Immature natural killer cell (primary cell): Measurements from ENCODE around the gene WDR20. TPM values are rescaled to one million over a fixed set of nuclear protein-coding genes. Genes with fewer than 3 reads are reported as not detected.
"Not testable (repeated sequence)": the region's sequence is repeated elsewhere in the genome, so short reads cannot be mapped to it uniquely, and the experiment has no call there.

Source experiments
- DNase-seq, 3 donors: peaks; one replicate each; pipeline ENCODE4 v3.0.0; 2022; ENCODE audit warnings: mixed read lengths in 1 of 3
- H3K27ac Mint-ChIP-seq, 6 donors: one replicate each; pipeline ENCODE4 v1.8.0; 2020; ENCODE audit warnings: mixed read lengths in 6 of 6, mild to moderate bottlenecking in 5 of 6, inconsistent platforms in 4 of 6, moderate library complexity in 3 of 6
- H3K27me3 Mint-ChIP-seq, 3 donors: one replicate each; pipeline ENCODE4 v1.8.0; 2020 to 2021; ENCODE audit warnings: low read depth in 3 of 3, mild to moderate bottlenecking in 3 of 3, mixed read lengths in 3 of 3, moderate library complexity in 3 of 3, inconsistent platforms in 1 of 3
- H3K36me3 Mint-ChIP-seq, 3 donors: one replicate each; pipeline ENCODE4 v1.8.0; 2020; ENCODE audit warnings: mixed read lengths in 3 of 3, inconsistent platforms in 2 of 3, mild to moderate bottlenecking in 2 of 3
- H3K4me1 Mint-ChIP-seq, 2 donors: one replicate each; pipeline ENCODE4 v1.8.0; 2020; ENCODE audit warnings: inconsistent platforms in 2 of 2, mild to moderate bottlenecking in 2 of 2, mixed read lengths in 2 of 2, moderate library complexity in 1 of 2
- H3K4me3 Mint-ChIP-seq, 5 donors: one replicate each; pipeline ENCODE4 v1.8.0; 2020; ENCODE audit warnings: mild to moderate bottlenecking in 5 of 5, mixed read lengths in 5 of 5, inconsistent platforms in 3 of 5, moderate library complexity in 3 of 5
- H3K9me3 Mint-ChIP-seq, 6 donors: one replicate each; pipeline ENCODE4 v1.8.0; 2020; ENCODE audit warnings: mild to moderate bottlenecking in 6 of 6, mixed read lengths in 6 of 6, inconsistent platforms in 4 of 6, moderate library complexity in 3 of 6
- polyA plus RNA-seq, 3 donors: library from polyadenylated mRNA; unstranded; fragments of 300-500 nt; fragmentation: Illumina TruSeq; gene quantifications; one replicate each; pipeline ENCODE4 v1.2.3, GENCODE V29; 2021

WDR20 gene
- polyA plus RNA-seq, 3 donors from 2014 or later: 10.8 to 14.6 (median 14.0) TPM

DNA sequence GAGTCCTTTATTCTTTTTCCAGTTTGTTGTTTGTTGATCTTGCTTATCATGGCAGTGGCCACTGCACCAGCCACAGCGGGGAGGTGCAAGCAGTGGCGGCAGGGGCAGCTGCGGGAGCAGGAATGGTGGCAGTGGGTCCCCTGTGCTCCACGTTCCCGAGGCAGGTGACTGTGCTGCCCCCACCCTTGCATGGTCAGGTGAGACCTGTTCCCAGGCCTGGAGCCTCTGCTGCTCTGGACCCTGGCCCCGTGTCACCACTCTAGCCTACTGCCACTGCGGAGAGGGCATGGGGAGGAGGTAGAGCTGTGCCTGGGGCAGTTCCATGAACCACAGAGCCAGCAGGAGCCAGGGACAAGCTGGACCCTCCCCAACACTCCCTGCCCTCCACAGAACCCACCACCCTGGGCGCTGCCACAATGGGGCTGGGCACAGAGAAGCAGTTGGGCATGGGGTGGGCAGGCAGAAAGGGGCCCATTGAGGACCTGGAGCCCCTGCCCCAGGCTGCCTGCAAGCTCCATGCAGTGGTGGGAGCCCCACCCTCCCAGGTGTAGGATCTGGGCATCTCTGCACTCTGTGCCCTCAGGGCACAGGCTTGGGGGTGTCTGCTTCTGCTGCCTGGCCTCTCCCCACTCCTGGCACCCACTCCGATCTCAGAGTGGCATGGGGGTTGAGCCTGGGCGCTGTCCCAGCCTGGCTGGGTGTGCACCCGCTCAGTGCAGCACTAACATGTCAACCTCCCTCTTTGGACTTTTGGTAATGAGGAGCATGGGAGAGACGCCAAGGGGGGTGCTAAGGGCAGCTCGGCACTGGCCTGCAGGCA, 23.1 kb upstream of the WDR20 start:
- Mint-ChIP-seq H3K4me3 (no peak overlapping the region), H3K9me3 (no peaks in the 10 kb centered on the region), H3K4me1 (no peaks in the 10 kb centered on the region), H3K27ac (no peak overlapping the region), H3K27me3 (peaks cover 0 to 3% (median 2%) of the 10 kb centered on the region in 3 donors), H3K36me3 (no peaks in the 10 kb centered on the region)
- DNase-seq: no peak

DNA sequence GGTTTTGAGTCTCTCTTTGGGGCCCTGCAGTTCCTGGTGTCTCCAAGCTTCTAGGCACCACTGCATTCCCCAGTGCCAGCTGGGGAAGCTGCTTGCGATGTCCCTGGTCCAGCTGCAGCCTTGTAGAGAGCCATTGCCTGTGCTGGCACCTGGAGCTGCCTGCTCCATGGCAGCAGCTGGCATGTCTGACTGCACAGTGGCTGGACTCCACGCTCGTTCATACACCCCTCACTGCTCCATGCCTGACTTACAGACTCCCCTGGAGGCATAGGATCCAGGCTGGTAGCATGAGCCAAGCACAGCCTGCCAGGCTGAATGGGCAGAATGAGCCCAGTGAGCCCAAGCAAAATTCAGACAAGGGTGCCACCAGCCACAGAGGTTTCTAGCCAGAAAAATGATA, 21.8 kb upstream of the WDR20 start:
- no peak overlapping the region for H3K27ac Mint-ChIP-seq
- no peaks in the 10 kb centered on the region for H3K9me3 Mint-ChIP-seq
- H3K4me3 Mint-ChIP-seq: no peak overlapping the region
- H3K27me3 Mint-ChIP-seq: peaks cover 0 to 2% (median 0%) of the 10 kb centered on the region in 3 donors
- H3K4me1 Mint-ChIP-seq: no peaks in the 10 kb centered on the region
- H3K36me3 Mint-ChIP-seq: no peaks in the 10 kb centered on the region
- DNase-seq: no peak

DNA sequence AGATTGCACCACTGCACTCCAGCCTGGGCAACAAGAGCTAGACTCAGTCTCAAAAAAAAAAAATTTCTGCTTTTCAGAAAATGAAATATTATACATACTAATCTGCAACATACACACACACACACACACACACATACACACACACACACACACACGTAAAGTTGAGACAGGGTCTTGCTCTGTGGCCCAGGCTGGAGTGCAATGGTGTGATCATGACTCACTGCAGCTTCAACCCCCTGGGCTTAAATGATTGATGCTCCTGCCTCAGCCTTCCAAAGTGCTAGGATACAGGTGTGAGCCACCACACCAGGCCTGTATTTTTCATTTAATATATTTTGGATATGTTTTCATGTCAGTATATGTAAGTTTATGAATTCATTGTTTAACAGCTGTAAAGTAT, 18.8 kb upstream of the WDR20 start:
- Mint-ChIP-seq H3K36me3 (no peaks in the 10 kb centered on the region), H3K9me3 (no peaks in the 10 kb centered on the region), H3K27me3 (peaks cover 0 to 2% (median 0%) of the 10 kb centered on the region in 3 donors), H3K27ac (no peak overlapping the region), H3K4me3 (no peak overlapping the region), H3K4me1 (no peaks in the 10 kb centered on the region)
- DNase-seq: no peak

DNA sequence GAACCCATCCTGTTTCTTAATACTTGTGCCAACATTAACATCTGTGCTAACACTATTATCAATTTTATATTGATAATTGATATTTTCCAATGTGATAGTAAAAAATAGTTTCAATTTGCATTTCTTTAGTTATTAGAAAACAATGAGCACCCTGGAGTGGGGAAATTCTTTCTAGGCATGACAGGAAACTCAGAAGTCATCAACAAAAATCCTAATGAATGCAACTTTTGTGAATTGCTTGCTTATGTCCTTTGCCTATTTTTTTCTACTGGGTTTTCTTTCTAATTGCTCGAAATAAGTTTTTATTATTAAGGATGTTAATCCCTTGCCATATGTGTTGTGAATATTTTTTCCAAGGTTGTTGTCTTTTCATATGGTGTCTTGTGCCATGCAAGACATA, 18.1 kb upstream of the WDR20 start:
- no peaks in the 10 kb centered on the region for H3K4me1 Mint-ChIP-seq
- H3K27ac Mint-ChIP-seq: no peak overlapping the region
- no peak for DNase-seq
- H3K9me3 Mint-ChIP-seq: no peaks in the 10 kb centered on the region
- H3K27me3 Mint-ChIP-seq: peaks cover 0 to 2% (median 0%) of the 10 kb centered on the region in 3 donors
- no peak overlapping the region for H3K4me3 Mint-ChIP-seq
- no peaks in the 10 kb centered on the region for H3K36me3 Mint-ChIP-seq

DNA sequence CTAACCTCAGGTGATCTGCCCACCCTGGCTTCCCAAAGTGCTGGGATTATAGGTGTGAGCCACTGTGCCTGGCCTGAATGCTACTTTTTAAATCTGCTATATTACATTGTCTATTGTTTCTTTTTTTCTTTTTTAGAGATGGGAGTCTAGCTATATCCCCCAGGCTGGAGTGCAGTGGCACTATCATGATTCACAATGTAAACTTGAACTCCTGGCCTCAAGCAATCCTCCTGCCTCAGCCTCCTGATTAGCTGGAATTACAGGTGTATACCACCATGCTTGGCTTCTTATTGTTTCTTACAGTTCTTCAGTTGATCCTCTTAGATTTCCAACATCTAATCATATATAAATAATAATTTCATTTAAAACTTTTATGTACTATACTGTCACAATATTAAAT, 15.3 kb upstream of the WDR20 start:
- no peak overlapping the region for H3K4me3 Mint-ChIP-seq
- no peaks in the 10 kb centered on the region for H3K36me3 Mint-ChIP-seq
- no peaks in the 10 kb centered on the region for H3K27me3 Mint-ChIP-seq
- DNase-seq: no peak
- no peaks in the 10 kb centered on the region for H3K9me3 Mint-ChIP-seq
- no peaks in the 10 kb centered on the region for H3K4me1 Mint-ChIP-seq
- no peak overlapping the region for H3K27ac Mint-ChIP-seq

DNA sequence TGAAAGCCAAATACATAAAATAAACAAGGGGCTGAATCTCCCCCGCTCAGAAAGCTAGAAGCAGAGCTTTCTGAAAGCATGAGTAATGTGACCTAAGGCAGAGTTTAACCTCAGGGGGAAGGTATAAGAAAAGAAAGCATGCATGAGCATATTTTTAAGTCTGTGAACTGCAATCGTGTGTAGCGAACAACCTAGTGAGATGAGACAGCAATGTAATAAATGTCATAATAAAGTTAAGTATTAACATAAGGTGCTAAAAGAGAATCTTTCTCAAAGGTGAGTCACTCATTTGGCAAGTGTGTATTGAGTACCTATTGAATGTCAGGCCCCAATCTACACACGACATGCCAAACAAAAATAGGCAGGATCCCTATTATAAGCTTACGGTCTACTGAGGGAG, 14.2 kb upstream of the WDR20 start:
- H3K4me3 Mint-ChIP-seq: no peak overlapping the region
- H3K4me1 Mint-ChIP-seq: no peaks in the 10 kb centered on the region
- H3K36me3 Mint-ChIP-seq: peaks cover 0 to 5% (median 0%) of the 10 kb centered on the region in 3 donors
- no peak overlapping the region for H3K27ac Mint-ChIP-seq
- no peaks in the 10 kb centered on the region for H3K9me3 Mint-ChIP-seq
- no peaks in the 10 kb centered on the region for H3K27me3 Mint-ChIP-seq
- no peak for DNase-seq

DNA sequence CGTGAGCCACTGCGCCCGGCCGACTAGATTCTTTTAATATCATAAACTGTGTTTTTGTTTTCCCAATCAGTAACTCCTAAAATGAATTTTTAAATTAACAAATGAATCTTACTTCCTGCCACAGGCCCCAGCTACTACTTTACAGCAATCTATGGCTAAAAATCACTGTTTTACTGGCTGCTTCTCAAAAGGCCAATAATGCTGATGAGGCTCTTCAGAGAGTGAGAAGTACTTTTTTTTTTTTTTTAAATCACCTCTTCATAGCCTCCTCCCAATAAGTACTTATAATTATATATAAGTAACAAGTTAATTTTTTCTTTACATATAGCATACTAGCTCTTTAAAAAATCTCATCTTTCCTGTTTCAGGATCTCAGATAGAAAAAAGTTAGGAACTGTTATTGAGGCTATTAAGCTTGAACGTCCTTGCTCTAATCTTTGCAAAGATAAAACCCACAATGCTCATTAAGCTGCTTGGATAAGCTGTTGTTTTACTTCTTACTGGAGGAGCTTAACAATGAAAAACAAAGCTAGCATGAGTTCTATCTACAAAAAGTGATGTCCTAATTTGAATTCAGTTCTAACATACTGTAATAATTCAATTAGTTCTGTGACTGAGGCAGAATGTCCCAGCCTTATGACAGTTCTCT, 12.8 kb upstream of the WDR20 start:
- Mint-ChIP-seq H3K27ac (no peak overlapping the region), H3K9me3 (no peaks in the 10 kb centered on the region), H3K4me1 (no peaks in the 10 kb centered on the region), H3K4me3 (no peak overlapping the region), H3K36me3 (peaks cover 0 to 12% (median 4%) of the 10 kb centered on the region in 3 donors), H3K27me3 (no peaks in the 10 kb centered on the region)
- no peak for DNase-seq

DNA sequence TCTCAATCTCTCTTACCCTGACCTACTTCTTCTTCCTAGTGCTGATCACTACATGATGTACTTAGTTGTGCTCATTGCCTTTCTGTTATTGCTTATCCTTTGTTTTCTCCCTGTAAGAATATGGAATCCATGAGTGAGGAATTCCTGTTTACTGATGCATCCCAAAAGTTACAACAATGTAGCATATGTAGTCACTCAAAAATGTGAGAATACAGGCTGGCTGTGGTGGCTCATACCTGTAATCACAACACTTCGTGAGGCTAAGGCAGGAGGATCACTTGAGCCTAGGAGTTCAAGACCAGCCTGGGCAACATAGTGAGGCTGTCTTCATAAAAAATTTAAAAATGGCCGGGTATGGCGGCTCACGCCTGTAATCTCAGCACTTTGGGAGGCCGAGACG, 8.0 kb upstream of the WDR20 start:
- H3K27ac Mint-ChIP-seq: no peak overlapping the region

DNA sequence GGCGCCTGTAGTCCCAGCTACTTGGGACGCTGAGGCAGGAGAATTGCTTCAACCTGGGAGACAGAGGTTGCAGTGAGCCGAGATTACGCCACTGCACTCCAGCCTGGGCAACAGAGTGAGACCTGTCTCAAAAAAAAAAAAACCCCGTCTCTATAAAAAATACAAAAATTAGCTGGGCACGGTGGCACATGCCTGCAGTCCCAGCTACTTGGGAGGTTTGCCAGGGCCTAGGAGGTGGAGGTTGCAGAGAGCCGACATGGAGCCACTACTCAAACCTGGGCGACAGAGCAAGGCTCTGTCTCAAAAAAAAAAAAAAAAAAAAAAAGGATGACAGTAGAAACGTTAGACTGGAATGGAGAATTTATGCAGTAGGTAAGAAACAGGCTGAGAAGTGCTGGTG, 5.7 kb upstream of the WDR20 start:
- not testable (repeated sequence) for H3K27ac Mint-ChIP-seq, H3K27me3 Mint-ChIP-seq, H3K9me3 Mint-ChIP-seq, H3K4me3 Mint-ChIP-seq, DNase-seq
- peaks cover 0 to 17% (median 4%) of the 10 kb centered on the region in 3 donors for H3K36me3 Mint-ChIP-seq
- H3K4me1 Mint-ChIP-seq: peaks cover 6 to 12% of the 10 kb centered on the region in 2 donors

More for the DNA sequence above, 8.0 kb upstream of the WDR20 start:
- H3K4me3 Mint-ChIP-seq: no peak overlapping the region
- H3K9me3 Mint-ChIP-seq: no peaks in the 10 kb centered on the region
- DNase-seq: no peak
- no peaks in the 10 kb centered on the region for H3K4me1 Mint-ChIP-seq
- peaks cover 0 to 17% (median 4%) of the 10 kb centered on the region in 3 donors for H3K36me3 Mint-ChIP-seq
- peaks cover 0 to 1% (median 0%) of the 10 kb centered on the region in 3 donors for H3K27me3 Mint-ChIP-seq

DNA sequence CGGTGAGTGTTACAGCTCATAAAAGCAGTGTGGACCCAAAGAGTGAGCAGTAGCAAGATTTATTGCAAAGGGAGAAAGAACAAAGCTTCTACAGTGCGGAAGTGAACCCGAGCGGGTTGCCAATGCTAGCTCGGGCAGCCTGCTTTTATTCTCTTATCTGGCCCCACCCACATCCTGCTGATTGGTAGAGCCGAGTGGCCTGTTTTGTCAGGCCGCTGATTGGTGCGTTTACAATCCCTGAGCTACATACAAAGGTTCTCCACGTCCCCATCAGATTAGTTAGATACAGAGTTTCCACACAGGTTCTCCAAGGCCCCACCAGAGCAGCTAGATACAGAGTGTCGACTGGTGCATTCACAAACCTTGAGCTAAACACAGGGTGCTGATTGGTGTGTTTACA, 5.0 kb upstream of the WDR20 start:
- not testable (repeated sequence) for H3K27ac Mint-ChIP-seq, H3K9me3 Mint-ChIP-seq, H3K27me3 Mint-ChIP-seq, DNase-seq, H3K4me3 Mint-ChIP-seq
- Mint-ChIP-seq H3K36me3 (peaks cover 0 to 17% (median 4%) of the 10 kb centered on the region in 3 donors), H3K4me1 (peaks cover 8 to 13% of the 10 kb centered on the region in 2 donors)

DNA sequence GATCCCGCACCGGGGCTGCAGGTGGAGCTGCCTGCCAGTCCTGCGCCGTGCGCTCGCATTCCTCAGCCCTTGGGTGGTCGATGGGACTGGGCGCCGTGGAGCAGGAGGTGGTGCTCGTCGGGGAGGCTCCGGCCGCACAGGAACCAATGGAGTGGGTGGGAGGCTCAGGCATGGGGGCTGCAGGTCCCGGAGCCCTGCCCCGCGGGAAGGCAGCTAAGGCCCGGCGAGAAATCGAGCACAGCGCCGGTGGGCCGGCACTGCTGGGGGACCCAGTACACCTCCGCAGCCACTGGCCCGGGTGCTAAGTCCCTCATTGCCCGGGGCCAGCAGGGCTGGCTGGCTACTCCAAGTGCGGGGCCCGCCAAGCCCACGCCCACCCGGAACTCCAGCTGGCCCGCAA, 4.2 kb upstream of the WDR20 start:
- peaks cover 0 to 13% (median 4%) of the 10 kb centered on the region in 3 donors for H3K36me3 Mint-ChIP-seq
- not testable (repeated sequence) for H3K27ac Mint-ChIP-seq, H3K9me3 Mint-ChIP-seq, DNase-seq, H3K27me3 Mint-ChIP-seq, H3K4me3 Mint-ChIP-seq
- H3K4me1 Mint-ChIP-seq: peaks cover 12 to 15% of the 10 kb centered on the region in 2 donors

DNA sequence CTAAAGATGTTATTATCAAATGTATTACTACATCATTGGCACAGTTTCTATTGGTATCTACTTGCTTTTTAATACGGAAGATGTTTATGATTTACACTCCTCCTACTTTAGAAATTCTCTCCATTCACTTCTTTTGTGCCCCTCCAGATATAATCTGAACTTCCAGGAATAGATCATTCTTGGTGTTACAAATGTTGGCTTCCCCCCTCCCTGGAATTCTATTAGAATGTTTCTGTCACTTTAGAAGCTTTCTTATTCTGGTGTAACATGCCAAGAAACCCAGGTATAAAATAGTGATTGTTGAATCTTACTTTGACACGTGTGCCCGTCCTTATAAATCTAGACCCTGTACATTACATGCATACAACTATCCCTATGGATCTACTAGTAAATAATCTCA, 1.2 kb upstream of the WDR20 start:
- H3K9me3 Mint-ChIP-seq: no peaks in the 10 kb centered on the region
- peaks cover 3 to 7% (median 5%) of the 10 kb centered on the region in 3 donors for H3K27me3 Mint-ChIP-seq
- H3K36me3 Mint-ChIP-seq: peaks cover 0 to 5% (median 0%) of the 10 kb centered on the region in 3 donors
- DNase-seq: no peak
- peaks cover 19 to 32% of the 10 kb centered on the region in 2 donors for H3K4me1 Mint-ChIP-seq
- peak overlapping the region; percentile 15 to 77 (median 50) for H3K27ac Mint-ChIP-seq
- peak overlapping the region; percentile 87 to 99 (median 97) for H3K4me3 Mint-ChIP-seq

DNA sequence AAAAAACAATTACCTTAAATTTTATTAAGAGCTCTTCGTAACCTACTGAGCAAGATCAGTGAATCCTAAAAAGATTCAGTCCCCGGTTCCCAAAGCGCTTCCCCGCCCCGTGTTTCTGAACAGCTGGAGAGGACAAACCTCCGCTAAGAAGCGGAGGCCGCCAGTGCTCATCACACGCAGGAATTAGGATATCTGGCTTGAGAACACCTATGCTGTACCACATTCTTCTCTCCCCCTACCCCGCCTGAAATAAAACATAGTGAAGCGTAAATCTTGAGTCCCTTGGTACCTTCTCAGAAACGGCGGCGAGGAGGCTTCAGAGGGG, 774 bp upstream of the WDR20 start:
- Mint-ChIP-seq H3K9me3 (no peaks in the 10 kb centered on the region), H3K27ac (peak overlapping the region; percentile 15 to 77 (median 50)), H3K36me3 (peaks cover 0 to 5% (median 0%) of the 10 kb centered on the region in 3 donors), H3K4me1 (peaks cover 19 to 32% of the 10 kb centered on the region in 2 donors), H3K4me3 (peak overlapping the region; percentile 87 to 99 (median 97)), H3K27me3 (peaks cover 3 to 7% (median 5%) of the 10 kb centered on the region in 3 donors)
- DNase-seq: no peak

DNA sequence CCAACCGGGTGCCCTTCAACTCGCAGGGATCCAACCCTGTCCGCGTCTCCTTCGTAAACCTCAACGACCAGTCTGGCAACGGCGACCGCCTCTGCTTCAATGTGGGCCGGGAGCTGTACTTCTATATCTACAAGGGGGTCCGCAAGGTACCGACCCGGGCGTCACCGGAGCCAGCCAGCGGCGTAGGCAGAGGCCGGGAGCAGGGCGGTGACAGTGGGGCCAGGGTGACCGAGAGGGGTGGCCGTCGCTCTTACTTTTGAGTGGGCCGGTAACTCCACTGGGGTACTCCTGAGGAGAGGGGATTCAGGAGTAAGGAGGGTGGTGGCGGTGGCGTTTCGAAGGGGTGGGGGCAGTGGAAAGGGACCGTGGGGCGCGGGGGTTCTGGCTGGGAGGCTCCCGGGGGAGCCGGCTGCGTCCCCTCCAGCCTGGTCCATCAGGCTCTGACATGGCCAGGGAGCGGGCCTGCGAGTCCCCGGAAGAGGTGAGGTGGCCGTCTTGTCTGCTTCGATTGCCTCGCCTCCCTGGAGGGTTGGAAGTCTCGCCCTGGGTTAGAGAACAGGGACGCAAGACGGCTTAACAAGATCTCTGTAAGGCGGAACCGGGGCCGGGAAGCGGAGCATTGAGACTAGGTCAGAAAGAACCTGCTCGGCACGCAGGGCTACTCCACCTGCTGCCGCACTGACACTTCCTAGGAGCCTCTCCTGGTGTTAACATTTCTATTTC, 491 bp downstream of the WDR20 start:
- peaks cover 3 to 6% (median 5%) of the 10 kb centered on the region in 3 donors for H3K27me3 Mint-ChIP-seq

More for the DNA sequence above, 491 bp downstream of the WDR20 start:
- Mint-ChIP-seq H3K36me3 (no peaks in the 10 kb centered on the region), H3K4me3 (peak overlapping the region; percentile 95 to 99 (median 97)), H3K9me3 (no peaks in the 10 kb centered on the region), H3K27ac (peak overlapping the region; percentile 90 to 97 (median 94)), H3K4me1 (peaks cover 22 to 38% of the 10 kb centered on the region in 2 donors)
- peak in 2 of 3 donors; percentile 22 to 24 for DNase-seq
